Mesodermal cell (in vitro differentiated cells): ENCODE results near the gene SHROOM4.
A peak's percentile ranks its signal among the peaks of the same experiment; 100 is the strongest.

ENCODE experiments used
- H3K27ac ChIP-seq: 2 replicates; pipeline ENCODE4 v1.7.0; 2013; ENCODE audit warnings: mild to moderate bottlenecking, low read depth, low read length, moderate library complexity; ENCODE audit not compliant: severe bottlenecking
- H3K36me3 ChIP-seq: 2 replicates; pipeline ENCODE4 v1.7.1; 2013; ENCODE audit warnings: mild to moderate bottlenecking, low read length, moderate library complexity; ENCODE audit not compliant: control insufficient read depth, insufficient read depth
- H3K4me1 ChIP-seq: one replicate; pipeline ENCODE4 v1.7.1; 2013; ENCODE audit warnings: mild to moderate bottlenecking, low read length; ENCODE audit not compliant: insufficient read depth, control insufficient read depth, poor library complexity, severe bottlenecking
- H3K4me3 ChIP-seq: 2 replicates; pipeline ENCODE4 v1.7.0; 2013; ENCODE audit warnings: low read length, control low read depth, mild to moderate bottlenecking; ENCODE audit not compliant: insufficient read depth, poor library complexity, severe bottlenecking; ENCODE audit errors: extremely low read depth
- H3K9me3 ChIP-seq: 2 replicates; pipeline ENCODE4 v1.7.1; 2013; ENCODE audit warnings: mild to moderate bottlenecking, low read length, moderate library complexity; ENCODE audit not compliant: control insufficient read depth
- WGBS, 2 experiments: methylation state at CpG; one replicate each; pipeline ENCODE4 v1.1.5; 2013; ENCODE audit warnings: missing lambda C conversion rate in 2 of 2; ENCODE audit not compliant: insufficient coverage in 2 of 2; 5-methylcytosine and 5-hydroxymethylcytosine counted together

Gene SHROOM4

GRCh38 chrX:50825825-50826224 lies 11.8 kb upstream of the SHROOM4 start:
- no peak overlapping the region for H3K27ac ChIP-seq
- H3K4me3 ChIP-seq, result no peak overlapping the region
- whole genome bisulfite sequencing, 2 experiments, result no CpG with 5 or more reads among the region's 2 CpGs
- H3K36me3 ChIP-seq, result no peaks in the 10 kb centered on the region
- no peaks in the 10 kb centered on the region for H3K4me1 ChIP-seq
- H3K9me3 ChIP-seq, result no peaks in the 10 kb centered on the region

GRCh38 chrX:50818986-50819385 lies 5.0 kb upstream of the SHROOM4 start:
- no CpG with 5 or more reads among the region's 1 CpG for WGBS, 2 experiments
- Histone ChIP-seq H3K36me3 (no peaks in the 10 kb centered on the region), H3K9me3 (no peaks in the 10 kb centered on the region), H3K4me1 (peaks cover 9% of the 10 kb centered on the region), H3K4me3 (no peak overlapping the region), H3K27ac (no peak overlapping the region)

GRCh38 chrX:50815120-50815519 lies 1.1 kb upstream of the SHROOM4 start:
- Histone ChIP-seq H3K36me3 (no peaks in the 10 kb centered on the region), H3K4me3 (no peak overlapping the region), H3K9me3 (no peaks in the 10 kb centered on the region), H3K27ac (peak overlapping the region; percentile 36), H3K4me1 (peaks cover 13% of the 10 kb centered on the region)
- 70 to 88% methylated on average over 4 of the region's 9 CpGs for WGBS, 2 experiments

GRCh38 chrX:50814701-50815100 lies 707 bp upstream of the SHROOM4 start:
- Histone ChIP-seq H3K4me3 (peak overlapping the region; percentile 43), H3K27ac (peak overlapping the region; percentile 73), H3K36me3 (no peaks in the 10 kb centered on the region), H3K9me3 (no peaks in the 10 kb centered on the region), H3K4me1 (peaks cover 13% of the 10 kb centered on the region)
- no CpG with 5 or more reads among the region's 6 CpGs for WGBS, 2 experiments

GRCh38 chrX:50812995-50813842 lies 775 bp downstream of the SHROOM4 start:
- peak overlapping the region; percentile 43 for H3K4me3 ChIP-seq
- WGBS, 2 experiments, result 0 to 1% methylated on average over 8 to 17 of the region's 59 CpGs
- peak overlapping the region; percentile 73 for H3K27ac ChIP-seq
- no peaks in the 10 kb centered on the region for H3K36me3 ChIP-seq
- H3K9me3 ChIP-seq, result no peaks in the 10 kb centered on the region
- peaks cover 13% of the 10 kb centered on the region for H3K4me1 ChIP-seq

GRCh38 chrX:50805276-50805675 lies 8.7 kb downstream of the SHROOM4 start:
- Histone ChIP-seq H3K9me3 (no peaks in the 10 kb centered on the region), H3K36me3 (no peaks in the 10 kb centered on the region), H3K4me1 (peaks cover 8% of the 10 kb centered on the region), H3K27ac (no peak overlapping the region), H3K4me3 (no peak overlapping the region)
- WGBS, 2 experiments, result no CpG with 5 or more reads among the region's 4 CpGs

- 40% methylated on average over 1 of the region's 2 CpGs; no CpG with 5 or more reads in 1 of the 2 experiments for WGBS, 2 experiments
- peaks cover 34% of the 10 kb centered on the region for H3K4me1 ChIP-seq
- H3K36me3 ChIP-seq, result no peaks in the 10 kb centered on the region
- H3K4me3 ChIP-seq, result no peak overlapping the region
- H3K27ac ChIP-seq, result no peak overlapping the region
- no peaks in the 10 kb centered on the region for H3K9me3 ChIP-seq
Observed at GRCh38 chrX:50801135-50801534, 12.9 kb downstream of the SHROOM4 start.

- peaks cover 26% of the 10 kb centered on the region for H3K4me1 ChIP-seq
- 95% methylated on average over 3 to 4 of the region's 4 CpGs for WGBS, 2 experiments
- no peak overlapping the region for H3K4me3 ChIP-seq
- H3K9me3 ChIP-seq, result no peaks in the 10 kb centered on the region
- peak overlapping the region; percentile 76 for H3K27ac ChIP-seq
- no peaks in the 10 kb centered on the region for H3K36me3 ChIP-seq
Observed at GRCh38 chrX:50799531-50799961, 14.4 kb downstream of the SHROOM4 start.

- H3K4me1 ChIP-seq, result peaks cover 26% of the 10 kb centered on the region
- H3K4me3 ChIP-seq, result no peak overlapping the region
- no peaks in the 10 kb centered on the region for H3K9me3 ChIP-seq
- H3K27ac ChIP-seq, result peak overlapping the region; percentile 76
- WGBS, 2 experiments, result no CpG with 5 or more reads among the region's 4 CpGs
- H3K36me3 ChIP-seq, result no peaks in the 10 kb centered on the region
Observed at GRCh38 chrX:50798783-50799182, 15.2 kb downstream of the SHROOM4 start.

- Histone ChIP-seq H3K9me3 (peaks cover 3% of the 10 kb centered on the region), H3K4me3 (no peak overlapping the region), H3K4me1 (no peaks in the 10 kb centered on the region), H3K27ac (no peak overlapping the region), H3K36me3 (no peaks in the 10 kb centered on the region)
- 100% methylated on average over 1 of the region's 2 CpGs; no CpG with 5 or more reads in 1 of the 2 experiments for WGBS, 2 experiments
Observed at GRCh38 chrX:50787099-50787498, 26.9 kb downstream of the SHROOM4 start.

GRCh38 chrX:50780144-50780543 lies 33.9 kb downstream of the SHROOM4 start:
- WGBS, 2 experiments, result 60% methylated on average over 1 of the region's 1 CpG; no CpG with 5 or more reads in 1 of the 2 experiments
- Histone ChIP-seq H3K27ac (no peak overlapping the region), H3K36me3 (no peaks in the 10 kb centered on the region), H3K4me1 (peaks cover 14% of the 10 kb centered on the region), H3K9me3 (no peaks in the 10 kb centered on the region), H3K4me3 (no peak overlapping the region)
